Tibial nerve (tissue), 4 donors: Measurements from ENCODE around the gene PROM2. TPM values are rescaled to one million over a fixed set of nuclear protein-coding genes. Genes with fewer than 3 reads are reported as not detected.

Source experiments
- DNase-seq, 2 donors: peaks; one replicate each; pipeline ENCODE4 v3.0.0-alpha.2; 2019; ENCODE audit warnings: low spot score in 2 of 2
- H3K27ac ChIP-seq, 4 donors: fragments of 200-600 bp; sonication (generic) in 3 of 4; one replicate each; pipeline ENCODE4 v1.5.1; 2017 to 2019; ENCODE audit warnings: mild to moderate bottlenecking in 1 of 4
- H3K27me3 ChIP-seq, 2 donors: fragments of 200-600 bp; sonication (generic) in 1 of 2; one replicate each; pipeline versions ENCODE4 v1.5.1 to v1.6.0; 2017 to 2019
- H3K36me3 ChIP-seq, 3 donors: fragments of 200-600 bp; sonication (generic); one replicate each; pipeline ENCODE4 v1.5.1; 2018 to 2019
- H3K4me1 ChIP-seq, 4 donors: fragments of 200-600 bp; sonication (generic) in 3 of 4; one replicate each; pipeline ENCODE4 v1.5.1; 2017 to 2019
- H3K4me3 ChIP-seq, 4 donors: fragments of 200-600 bp; sonication (generic) in 3 of 4; one replicate each; pipeline ENCODE4 v1.5.1; 2017 to 2019; ENCODE audit warnings: mild to moderate bottlenecking in 1 of 4, moderate library complexity in 1 of 4
- H3K9me3 ChIP-seq, 4 donors: fragments of 200-600 bp; sonication (generic) in 3 of 4; one replicate each; pipeline ENCODE4 v1.5.1; 2017 to 2019
- EP300 ChIP-seq, 2 donors: sonication (generic); formaldehyde crosslinking; IDR thresholded peaks; one replicate each; pipeline ENCODE4 v1.6.1; 2017; ENCODE audit warnings: antibody characterized with exemption in 2 of 2, mild to moderate bottlenecking in 1 of 2
- POLR2A ChIP-seq, 2 donors: fragments of 450-650 bp; IDR thresholded peaks; one replicate each; pipeline ENCODE4 v1.6.1; 2017; ENCODE audit warnings: antibody characterized with exemption in 2 of 2, mild to moderate bottlenecking in 2 of 2, moderate library complexity in 2 of 2
- WGBS, 2 donors: methylation state at CpG; one replicate each; pipeline ENCODE4 v1.1.5; 2018; 5-methylcytosine and 5-hydroxymethylcytosine counted together
- total RNA-seq, 4 donors: library from RNA; depleted of rRNA; stranded (reverse); fragments of >200 nt; gene quantifications; one replicate each; pipeline ENCODE4 v1.1.0, GENCODE V29; 2016
- TF ChIP-seq, protein P1 (sequence below), 5 experiments: fragments of 200-600 bp in 3 of 5; fragments of 450-650 bp in 2 of 5; sonication (generic) in 3 of 5; IDR thresholded peaks; one replicate each; pipeline ENCODE4 v1.5.1; 2016 to 2019; ENCODE audit warnings: antibody characterized with exemption in 5 of 5, mild to moderate bottlenecking in 3 of 5, moderate library complexity in 2 of 5

The PROM2 gene
- total RNA-seq, 4 donors from 2014 or later = 2.2 to 12.3 (median 5.3) TPM

- WGBS, 2 donors = 80 to 83% methylated on average over 8 to 9 of the region's 9 CpGs
- H3K4me1 ChIP-seq = no peaks in the 10 kb centered on the region
These were observed 24.4 kb downstream of the PROM2 start for GRCh38 chr2:95298486-95299111.

GRCh38 chr2:95299961-95300360 lies 25.7 kb downstream of the PROM2 start:
- Histone ChIP-seq H3K9me3 (no peaks in the 10 kb centered on the region), H3K4me3 (no peak overlapping the region), H3K27me3 (peaks cover 0 to 42% of the 10 kb centered on the region in 2 donors), H3K4me1 (no peaks in the 10 kb centered on the region), H3K36me3 (no peaks in the 10 kb centered on the region), H3K27ac (no peak overlapping the region)
- 68 to 78% methylated on average over 6 to 9 of the region's 9 CpGs for WGBS, 2 donors
- no peak for DNase-seq
- TF ChIP-seq, protein P1, sequence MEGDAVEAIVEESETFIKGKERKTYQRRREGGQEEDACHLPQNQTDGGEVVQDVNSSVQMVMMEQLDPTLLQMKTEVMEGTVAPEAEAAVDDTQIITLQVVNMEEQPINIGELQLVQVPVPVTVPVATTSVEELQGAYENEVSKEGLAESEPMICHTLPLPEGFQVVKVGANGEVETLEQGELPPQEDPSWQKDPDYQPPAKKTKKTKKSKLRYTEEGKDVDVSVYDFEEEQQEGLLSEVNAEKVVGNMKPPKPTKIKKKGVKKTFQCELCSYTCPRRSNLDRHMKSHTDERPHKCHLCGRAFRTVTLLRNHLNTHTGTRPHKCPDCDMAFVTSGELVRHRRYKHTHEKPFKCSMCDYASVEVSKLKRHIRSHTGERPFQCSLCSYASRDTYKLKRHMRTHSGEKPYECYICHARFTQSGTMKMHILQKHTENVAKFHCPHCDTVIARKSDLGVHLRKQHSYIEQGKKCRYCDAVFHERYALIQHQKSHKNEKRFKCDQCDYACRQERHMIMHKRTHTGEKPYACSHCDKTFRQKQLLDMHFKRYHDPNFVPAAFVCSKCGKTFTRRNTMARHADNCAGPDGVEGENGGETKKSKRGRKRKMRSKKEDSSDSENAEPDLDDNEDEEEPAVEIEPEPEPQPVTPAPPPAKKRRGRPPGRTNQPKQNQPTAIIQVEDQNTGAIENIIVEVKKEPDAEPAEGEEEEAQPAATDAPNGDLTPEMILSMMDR (IDR thresholded peaks at IDR 0.05) = no peak
- TF ChIP-seq EP300 (IDR thresholded peaks at IDR 0.05) (no peak), POLR2A (IDR thresholded peaks at IDR 0.05) (no peak)

More at GRCh38 chr2:95298486-95299111, 24.4 kb downstream of the PROM2 start:
- H3K36me3 ChIP-seq = no peaks in the 10 kb centered on the region
- no peak for TF ChIP-seq POLR2A (IDR thresholded peaks at IDR 0.05)
- no peak for TF ChIP-seq EP300 (IDR thresholded peaks at IDR 0.05)
- TF ChIP-seq, protein P1 (IDR thresholded peaks at IDR 0.05) = no peak
- H3K4me3 ChIP-seq = no peak overlapping the region
- no peaks in the 10 kb centered on the region for H3K9me3 ChIP-seq
- no peak overlapping the region for H3K27ac ChIP-seq
- no peak for DNase-seq
- peaks cover 0 to 42% of the 10 kb centered on the region in 2 donors for H3K27me3 ChIP-seq

GRCh38 chr2:95300450-95300849 lies 26.2 kb downstream of the PROM2 start:
- TF ChIP-seq, protein P1 (IDR thresholded peaks at IDR 0.05) = no peak
- TF ChIP-seq POLR2A (IDR thresholded peaks at IDR 0.05) (no peak), EP300 (IDR thresholded peaks at IDR 0.05) (no peak)

GRCh38 chr2:95301186-95301585 lies 26.9 kb downstream of the PROM2 start:
- Histone ChIP-seq H3K4me1 (no peaks in the 10 kb centered on the region), H3K9me3 (no peaks in the 10 kb centered on the region), H3K36me3 (no peaks in the 10 kb centered on the region), H3K4me3 (no peak overlapping the region), H3K27me3 (peaks cover 0 to 42% of the 10 kb centered on the region in 2 donors), H3K27ac (no peak overlapping the region)
- WGBS, 2 donors = 77 to 88% methylated on average over 3 to 4 of the region's 4 CpGs
- TF ChIP-seq EP300 (IDR thresholded peaks at IDR 0.05) = no peak
- TF ChIP-seq, protein P1 (IDR thresholded peaks at IDR 0.05) = no peak
- TF ChIP-seq POLR2A (IDR thresholded peaks at IDR 0.05) = no peak
- no peak for DNase-seq

More at GRCh38 chr2:95300450-95300849, 26.2 kb downstream of the PROM2 start:
- Histone ChIP-seq H3K4me1 (no peaks in the 10 kb centered on the region), H3K9me3 (no peaks in the 10 kb centered on the region), H3K27me3 (peaks cover 0 to 42% of the 10 kb centered on the region in 2 donors), H3K27ac (no peak overlapping the region), H3K4me3 (no peak overlapping the region), H3K36me3 (no peaks in the 10 kb centered on the region)
- 23 to 39% methylated on average over 11 of the region's 11 CpGs for WGBS, 2 donors
- DNase-seq = no peak

DNA sequence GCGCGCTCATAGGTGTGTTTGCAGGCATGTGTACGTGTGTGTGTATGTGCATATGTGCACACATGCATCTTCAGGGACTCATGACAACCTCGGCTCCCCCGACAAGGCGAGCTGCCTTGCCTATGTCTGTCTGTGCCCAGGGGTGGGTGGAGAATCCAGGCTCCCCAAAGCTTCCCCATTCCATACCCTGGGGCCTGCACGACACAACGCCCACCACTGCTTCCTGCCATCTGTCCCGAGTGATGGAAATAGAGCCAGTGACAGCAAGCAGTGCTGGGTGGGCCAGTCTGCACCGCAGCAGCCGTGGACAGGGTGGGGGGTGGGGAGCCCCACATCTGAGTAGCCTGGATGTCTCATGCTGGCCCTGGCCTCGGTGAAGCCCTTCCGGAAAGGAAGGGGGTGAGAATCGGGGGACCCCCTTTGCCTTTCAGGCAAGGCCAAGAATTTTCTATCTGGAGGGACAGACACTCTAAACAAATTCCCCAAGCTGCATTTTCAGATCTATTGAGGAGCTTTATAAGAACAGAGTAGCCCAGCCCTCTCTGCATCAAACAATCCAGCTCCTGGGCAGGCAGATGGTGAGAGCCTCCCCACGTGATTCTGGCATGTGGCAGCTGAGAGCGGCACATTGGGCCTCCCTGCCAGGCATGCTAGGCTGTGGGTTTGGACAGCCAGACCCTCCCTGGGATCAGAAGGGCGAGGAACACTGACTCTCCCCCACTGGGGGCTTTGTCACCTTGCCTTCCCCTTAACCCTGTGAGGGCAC lies 27.8 kb downstream of the PROM2 start:
- Histone ChIP-seq H3K36me3 (no peaks in the 10 kb centered on the region), H3K4me3 (no peak overlapping the region), H3K4me1 (no peaks in the 10 kb centered on the region), H3K27ac (no peak overlapping the region), H3K27me3 (peaks cover 0 to 42% of the 10 kb centered on the region in 2 donors), H3K9me3 (no peaks in the 10 kb centered on the region)
- no peak for DNase-seq
- WGBS, 2 donors = 60 to 64% methylated on average over 14 of the region's 17 CpGs
- TF ChIP-seq POLR2A (IDR thresholded peaks at IDR 0.05) (no peak), EP300 (IDR thresholded peaks at IDR 0.05) (no peak)
- TF ChIP-seq, protein P1 (IDR thresholded peaks at IDR 0.05) = no peak
